Hair follicle dermal papilla cell (primary cell): ENCODE data around the gene QPCT. TPM values are rescaled to one million over a fixed set of nuclear protein-coding genes. Genes with fewer than 3 reads are reported as not detected.

Experiments
- small RNA-seq: library from RNA; depleted of rRNA; stranded (forward); fragments of <200 nt; gene quantifications from one replicate; pipeline ENCODE3, GENCODE V24; 2012
- total RNA-seq: library from RNA; depleted of rRNA; stranded (reverse); fragments of >200 nt; gene quantifications from 2 replicates; pipeline ENCODE4 v1.2.3, GENCODE V29; 2012

Gene QPCT
- total RNA-seq, result 16.4 and 16.6 TPM in 2 replicates

DNA sequence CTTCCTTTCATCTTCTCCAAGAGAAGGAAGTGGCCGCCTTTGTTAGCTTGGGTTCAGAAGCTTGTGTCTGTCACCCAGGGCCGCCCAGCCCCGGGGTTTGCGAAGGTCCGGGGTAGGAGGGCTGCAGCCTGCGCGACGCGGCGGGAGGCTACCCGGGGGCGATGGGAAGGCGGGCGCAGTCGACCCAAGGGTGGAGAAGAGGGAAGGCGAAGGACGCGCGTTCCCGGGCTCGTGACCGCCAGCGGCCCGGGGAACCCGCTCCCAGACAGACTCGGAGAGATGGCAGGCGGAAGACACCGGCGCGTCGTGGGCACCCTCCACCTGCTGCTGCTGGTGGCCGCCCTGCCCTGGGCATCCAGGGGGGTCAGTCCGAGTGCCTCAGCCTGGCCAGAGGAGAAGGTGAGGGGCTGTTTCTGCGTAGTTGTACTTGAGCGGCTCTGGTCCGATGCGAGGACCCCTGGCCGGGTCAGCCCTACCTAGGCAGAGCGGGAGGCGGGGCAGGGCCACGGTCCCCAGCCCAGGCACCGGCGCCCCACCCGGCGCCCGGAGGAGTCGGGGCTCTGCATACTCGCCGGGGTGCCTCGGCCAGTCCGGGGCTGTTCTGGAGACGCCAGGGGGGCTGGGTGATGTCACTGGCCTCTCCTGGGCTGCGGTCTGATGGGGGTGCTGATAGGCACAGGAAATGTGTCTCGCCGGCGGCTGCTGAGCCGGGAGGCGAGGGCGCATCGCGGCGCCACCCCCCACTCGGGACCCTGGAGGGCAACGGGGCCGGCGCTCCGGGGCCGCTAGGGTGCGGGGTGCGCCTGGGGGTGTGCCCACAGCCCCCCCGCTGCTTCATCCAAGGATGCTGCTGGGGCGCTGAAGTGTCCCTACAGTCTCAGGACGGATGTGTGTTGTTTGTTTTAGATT is at the start of gene QPCT:
TSS of gene QPCT (plus strand) at position 178 of the 909 bp plus-strand sequence. CDS start at position 280, 102 bp downstream.

DNA sequence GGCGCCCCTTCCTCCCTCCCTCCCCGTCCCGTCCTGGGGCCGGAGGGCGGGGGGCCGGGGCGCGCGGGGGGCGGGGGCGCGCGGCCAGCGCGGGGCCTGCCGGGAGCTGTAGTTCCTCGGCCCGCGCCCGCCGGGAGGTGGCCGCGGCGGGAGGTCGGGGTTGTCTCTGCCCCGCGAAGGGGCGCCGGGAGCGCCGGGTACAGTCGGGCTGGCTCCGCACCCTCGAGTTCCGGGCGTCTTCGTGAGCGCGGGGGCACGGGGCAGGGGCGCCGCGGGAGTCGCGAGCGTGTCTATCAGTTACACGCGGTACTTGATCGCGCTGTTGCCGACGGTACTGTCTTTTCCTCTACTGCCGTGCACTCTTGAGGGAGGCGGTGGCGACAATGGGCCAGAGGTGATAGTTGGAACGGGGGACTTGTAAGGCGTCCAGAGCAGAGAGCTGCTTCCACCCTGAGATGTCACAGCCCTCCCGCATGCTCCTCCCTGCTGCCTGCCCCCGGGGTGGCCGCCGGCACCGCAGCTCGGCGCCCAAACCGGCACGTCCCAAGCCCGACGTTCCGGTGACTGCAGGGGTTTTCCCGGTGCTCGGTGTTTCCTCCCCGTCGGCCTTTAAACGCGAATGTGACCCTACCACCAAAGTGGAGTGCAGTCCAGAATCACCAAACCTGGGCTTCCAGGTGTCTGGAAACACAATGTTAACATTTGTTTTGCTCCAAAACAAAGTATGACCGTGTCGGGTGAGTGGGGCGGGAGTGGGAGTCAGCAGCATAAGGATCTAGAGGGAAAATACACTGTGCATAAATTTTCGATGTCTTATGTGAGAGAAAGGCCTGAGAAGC is 19.4 kb upstream of the QPCT start, which contains the start of gene PRKD3:
TSS of gene PRKD3 (minus strand) at position 48 of the 839 bp plus-strand sequence. CDS start 8,309 bp downstream, outside the sequence.

Small RNAs within 50 kb of the gene (small RNA-seq; reads per million reads assigned to genes)
- gene RNU6-939P, result not detected

Other genes starting within 250 kb of the QPCT start
- 51.2 and 54.7 TPM in 2 replicates for gene EIF2AK2, start 187.7 kb upstream of the QPCT start, total RNA-seq
- gene SULT6B1, start 156.0 kb upstream of the QPCT start, total RNA-seq, result not detected in 2 replicates
- 14.0 and 15.7 TPM in 2 replicates for gene CEBPZOS, start 148.1 kb upstream of the QPCT start, total RNA-seq
- 25.1 and 31.8 TPM in 2 replicates for gene CEBPZ, start 113.0 kb upstream of the QPCT start, total RNA-seq
- 10.0 and 13.8 TPM in 2 replicates for gene NDUFAF7, start 113.0 kb upstream of the QPCT start, total RNA-seq
- 68.7 and 70.1 TPM in 2 replicates for gene PRKD3, start 19.8 kb upstream of the QPCT start, total RNA-seq